H1 (cell line): Measurements from ENCODE around the gene FLT4. TPM values are rescaled to one million over a fixed set of nuclear protein-coding genes. Genes with fewer than 3 reads are reported as not detected.

Experiments used
- CTCF ChIA-PET: fragments of 300-600 bp; sonication (Branson Sonifier 250); formaldehyde crosslinking; loops from one replicate; lab custom pipeline; 2021; ENCODE audit not compliant: partially characterized antibody; lab: Charles Lee
- POLR2A ChIA-PET: fragments of 300-600 bp; sonication (Branson Sonifier 250); formaldehyde crosslinking; loops from one replicate; lab custom pipeline; 2021; ENCODE audit warnings: inconsistent platforms; ENCODE audit not compliant: partially characterized antibody; lab: Charles Lee
- DNase-seq, 2 experiments: peaks; one replicate each; pipeline versions ENCODE4 v3.0.0 to v3.0.0-alpha.2; 2010 to 2022; ENCODE audit warnings: low spot score in 2 of 2, low read depth in 1 of 2, mixed read lengths in 1 of 2
- FAIRE-seq: peaks from 2 replicates; lab custom pipeline; 2011; peaks lifted over from hg19 to GRCh38; lab: Jason Lieb, UNC
- H2AFZ ChIP-seq: 2 replicates; pipeline ENCODE4 v1.8.1; 2012; ENCODE audit warnings: low read length, inconsistent platforms
- H2AK5ac ChIP-seq: 2 replicates; pipeline ENCODE4 v1.6.1; 2013; ENCODE audit warnings: low read depth, low read length
- H2BK120ac ChIP-seq: replicated peaks from 2 replicates; pipeline ENCODE3; 2013; ENCODE audit warnings: low read depth, low read length, inconsistent platforms
- H2BK12ac ChIP-seq: 2 replicates; pipeline ENCODE4 v1.6.1; 2013; ENCODE audit warnings: low read depth, low read length
- H2BK15ac ChIP-seq: 2 replicates; pipeline ENCODE4 v1.6.1; 2013; ENCODE audit warnings: low read length
- H2BK20ac ChIP-seq: 2 replicates; pipeline ENCODE4 v1.6.1; 2013; ENCODE audit warnings: low read length
- H2BK5ac ChIP-seq: 2 replicates; pipeline ENCODE4 v1.6.1; 2013; ENCODE audit warnings: low read depth, low read length
- H3K14ac ChIP-seq: 2 replicates; pipeline ENCODE4 v1.6.1; 2013; ENCODE audit warnings: inconsistent platforms; ENCODE audit not compliant: insufficient read length
- H3K18ac ChIP-seq: 2 replicates; pipeline ENCODE4 v1.6.1; 2013; ENCODE audit warnings: low read length; ENCODE audit errors: extremely low read depth
- H3K23ac ChIP-seq: 2 replicates; pipeline ENCODE4 v1.6.1; 2013; ENCODE audit warnings: inconsistent platforms; ENCODE audit not compliant: insufficient read length
- H3K23me2 ChIP-seq: 2 replicates; pipeline ENCODE4 v1.6.1; 2013; ENCODE audit warnings: low read depth, low read length
- H3K27ac ChIP-seq: 2 replicates; pipeline ENCODE4 v1.6.1; 2011; ENCODE audit warnings: low read depth, low read length, inconsistent platforms
- H3K27me3 ChIP-seq, 4 experiments: replicated peaks in 1 of 4; 1 replicate in 1 of 4; 2 replicates in 3 of 4; pipeline versions ENCODE4 v1.6.1 to v1.8.1; 2011 to 2013; ENCODE audit warnings: low read length in 3 of 4, mild to moderate bottlenecking in 3 of 4, inconsistent platforms in 2 of 4, mixed read lengths in 2 of 4, moderate library complexity in 1 of 4; ENCODE audit not compliant: control insufficient read depth in 3 of 4, insufficient read depth in 3 of 4; ENCODE audit errors: extremely low read depth in 1 of 4
- H3K36me3 ChIP-seq, 4 experiments: 2 replicates each; pipeline versions ENCODE4 v1.6.1 to v1.8.1; 2011 to 2013; ENCODE audit warnings: mild to moderate bottlenecking in 4 of 4, low read length in 3 of 4, moderate library complexity in 2 of 4, control low read depth in 1 of 4, inconsistent platforms in 1 of 4; ENCODE audit not compliant: insufficient read depth in 4 of 4, control insufficient read depth in 2 of 4
- H3K4ac ChIP-seq: replicated peaks from 2 replicates; pipeline ENCODE3; 2013; ENCODE audit warnings: low read length, low read depth, mixed read lengths, inconsistent platforms; ENCODE audit not compliant: insufficient read length
- H3K4me1 ChIP-seq, 4 experiments: replicated peaks in 1 of 4; 1 replicate in 1 of 4; 2 replicates in 3 of 4; pipeline versions ENCODE4 v1.6.1 to v1.8.1; 2011 to 2013; ENCODE audit warnings: low read length in 3 of 4, inconsistent platforms in 2 of 4, mixed read lengths in 1 of 4; ENCODE audit not compliant: insufficient read depth in 4 of 4, control insufficient read depth in 3 of 4
- H3K4me2 ChIP-seq, 2 experiments: 2 replicates each; pipeline versions ENCODE4 v1.6.1 to v1.8.1; 2011 to 2013; ENCODE audit warnings: low read depth in 2 of 2, low read length in 2 of 2, control low read depth in 1 of 2, inconsistent platforms in 1 of 2, mild to moderate bottlenecking in 1 of 2; ENCODE audit not compliant: insufficient read depth in 1 of 2
- H3K4me3 ChIP-seq, 4 experiments: fragments of 200-600, 300-600 bp in 1 of 4; sonication (generic), shearing (Covaris generic), sonication (Bioruptor Twin) in 1 of 4; 2 replicates each; pipeline versions ENCODE4 v1.5.1 to v1.8.1; 2011 to 2016; ENCODE audit warnings: low read length in 4 of 4, low read depth in 3 of 4, control low read depth in 2 of 4, inconsistent platforms in 2 of 4, mild to moderate bottlenecking in 2 of 4, mixed read lengths in 1 of 4, moderate library complexity in 1 of 4; ENCODE audit not compliant: insufficient read depth in 2 of 4; ENCODE audit errors: extremely low read depth in 1 of 4
- H3K56ac ChIP-seq: replicated peaks from 2 replicates; pipeline ENCODE3; 2013; ENCODE audit warnings: low read depth, mild to moderate bottlenecking, mixed read lengths, low read length, inconsistent platforms; ENCODE audit not compliant: insufficient read length
- H3K79me1 ChIP-seq: 2 replicates; pipeline ENCODE4 v1.6.1; 2013; ENCODE audit warnings: low read depth, low read length, control low read depth
- H3K79me2 ChIP-seq, 2 experiments: 2 replicates each; pipeline versions ENCODE4 v1.6.1 to v1.8.1; 2012 to 2013; ENCODE audit warnings: low read length in 2 of 2, mild to moderate bottlenecking in 2 of 2, inconsistent platforms in 1 of 2; ENCODE audit not compliant: insufficient read depth in 2 of 2, control insufficient read depth in 1 of 2
- H3K9ac ChIP-seq, 4 experiments: replicated peaks in 1 of 4; 1 replicate in 1 of 4; 2 replicates in 3 of 4; pipeline versions ENCODE4 v1.6.1 to v1.8.1; 2011 to 2013; ENCODE audit warnings: low read depth in 3 of 4, low read length in 3 of 4, control low read depth in 2 of 4, mild to moderate bottlenecking in 2 of 4, moderate library complexity in 2 of 4, inconsistent platforms in 1 of 4; ENCODE audit errors: extremely low read depth in 1 of 4
- H3K9me3 ChIP-seq, 2 experiments: 2 replicates each; pipeline versions ENCODE4 v1.6.1 to v1.8.1; 2012 to 2013; ENCODE audit warnings: mild to moderate bottlenecking in 2 of 2, moderate library complexity in 2 of 2, control low read depth in 1 of 2, inconsistent platforms in 1 of 2, low read depth in 1 of 2, low read length in 1 of 2, mixed read lengths in 1 of 2; ENCODE audit not compliant: insufficient read depth in 2 of 2
- H4K20me1 ChIP-seq, 2 experiments: replicated peaks in 1 of 2; 2 replicates each; pipeline versions ENCODE3 to v1.8.1; 2011 to 2013; ENCODE audit warnings: inconsistent platforms in 2 of 2, low read length in 2 of 2, mild to moderate bottlenecking in 1 of 2; ENCODE audit not compliant: insufficient read depth in 2 of 2, control insufficient read depth in 1 of 2
- H4K5ac ChIP-seq: 2 replicates; pipeline ENCODE4 v1.6.1; 2013; ENCODE audit warnings: low read length, low read depth, mixed read lengths, inconsistent platforms; ENCODE audit not compliant: insufficient read length
- H4K8ac ChIP-seq: 2 replicates; pipeline ENCODE4 v1.8.0; 2013; ENCODE audit warnings: mild to moderate bottlenecking, moderate library complexity, low read length, inconsistent platforms; ENCODE audit not compliant: insufficient read depth; ENCODE audit errors: extremely low read depth
- H4K91ac ChIP-seq: replicated peaks from 2 replicates; pipeline ENCODE3; 2013; ENCODE audit warnings: low read length, mixed read lengths, inconsistent platforms; ENCODE audit not compliant: insufficient read length
- MAX ChIP-seq: IDR thresholded peaks from 2 replicates; pipeline ENCODE4 v1.6.1; 2012; ENCODE audit warnings: inconsistent platforms
- POLR2AphosphoS5 ChIP-seq: IDR thresholded peaks from 2 replicates; pipeline ENCODE4 v1.6.1; 2011; ENCODE audit warnings: low read depth, low read length
- POU5F1 ChIP-seq: IDR thresholded peaks from 2 replicates; pipeline ENCODE4 v1.6.1; 2011; ENCODE audit warnings: low read depth, mild to moderate bottlenecking, low read length, moderate library complexity
- RBBP5 ChIP-seq: IDR thresholded peaks from 2 replicates; pipeline ENCODE4 v1.7.1; 2012; ENCODE audit warnings: low read depth, mild to moderate bottlenecking, inconsistent platforms, low read length, moderate library complexity, borderline replicate concordance
- SP2 ChIP-seq: IDR thresholded peaks from 2 replicates; pipeline ENCODE4 v1.6.1; 2012; ENCODE audit warnings: mild to moderate bottlenecking, low read length, inconsistent platforms
- WGBS, 2 experiments: shearing (Covaris generic) in 1 of 2; methylation state at CpG; one replicate each; pipeline versions ENCODE4 v1.1.6 to v1.1.7; 2013 to 2015; ENCODE audit warnings: low lambda C conversion rate in 2 of 2, mixed read lengths in 2 of 2, inconsistent platforms in 1 of 2, low coverage in 1 of 2, missing lambda C conversion rate in 1 of 2; ENCODE audit not compliant: insufficient replicate concordance in 2 of 2, insufficient coverage in 1 of 2, insufficient read length in 1 of 2; ENCODE audit errors: extremely low coverage in 1 of 2, missing lambda C conversion rate in 1 of 2; 5-methylcytosine and 5-hydroxymethylcytosine counted together
- polyA plus RNA-seq, 7 experiments: library from polyadenylated mRNA; depleted of rRNA in 3 of 7; stranded (reverse) in 5 of 7; unstranded in 2 of 7; fragments of >200 nt in 5 of 7; fragments of 200-250 nt in 2 of 7; gene quantifications; 1 replicate in 5 of 7; 2 replicates in 1 of 7; 4 replicates in 1 of 7; pipeline versions ENCODE4 v1.2.1 to v1.2.3, GENCODE V29; 2011 to 2013; ENCODE audit warnings: missing spikeins in 2 of 7, mixed read lengths in 2 of 7
- total RNA-seq: library from RNA; stranded (reverse); fragmentation: NEBNext Ultra II Directional; extraction: Animal tissue kit (Norgen Biotek cat#: 25700); gene quantifications from 2 replicates; pipeline ENCODE4 v1.2.1, GENCODE V29; 2021

Gene FLT4
- total and polyA plus RNA-seq, 2 of the 8 experiments (the other 6 are each of a cell fraction or from before 2014, with no cell fraction given) = 6.5 to 7.7 TPM

GRCh38 chr5:180620014-180620413 is 29.4 kb downstream of the FLT4 start:
- Histone ChIP-seq H3K27me3 (peaks cover 0 to 13% (median 7%) of the 10 kb centered on the region in 4 experiments; a peak in 5 of 7 replicates), H3K79me2 (no peaks in the 10 kb centered on the region), H3K23me2 (peaks cover 4% of the 10 kb centered on the region; the same call in 1 of the 2 replicates), H3K23ac (no peak overlapping the region), H3K4me3 (no peak overlapping the region), H4K91ac (no peak overlapping the region), H3K56ac (no peak overlapping the region), H3K4me2 (peak overlapping the region in 1 of 2 experiments; percentile 87; a peak in 1 of 4 replicates), H2BK12ac (0 out of 2 replicates have a peak overlapping the region, but pooled peaks have one; percentile 9), H3K18ac (no peak overlapping the region), H2BK15ac (no peak overlapping the region), H3K14ac (no peak overlapping the region), H3K79me1 (no peaks in the 10 kb centered on the region), H2AK5ac (no peak overlapping the region), H2BK5ac (no peak overlapping the region), H3K9ac (no peak overlapping the region), H3K27ac (no peak overlapping the region), H2AFZ (no peak overlapping the region), H3K9me3 (no peaks in the 10 kb centered on the region), H2BK20ac (no peak overlapping the region), H3K4me1 (peaks cover 0 to 4% (median 1%) of the 10 kb centered on the region in 4 experiments; a peak in 4 of 7 replicates), H4K5ac (no peak overlapping the region), H3K4ac (no peak overlapping the region), H2BK120ac (no peak overlapping the region), H4K20me1 (peaks cover 0 to 2% of the 10 kb centered on the region in 2 experiments), H3K36me3 (no peaks in the 10 kb centered on the region), H4K8ac (peak overlapping the region; percentile 62; the same call in 1 of the 2 replicates)
- POLR2A ChIA-PET = interaction anchor here (0.6 to 1.6 kb wide), 4 partner anchors 10 to 1015 kb away, joined by 3 to 6 read pairs (median 3); no protein-coding TSS in a partner anchor
- CTCF ChIA-PET = interaction anchor here (0.8 to 4.9 kb wide), 25 partner anchors 8 to 416 kb away, joined by 3 to 52 read pairs (median 4); partner anchors contain the start of gene FLT4
- no peak for DNase-seq
- WGBS, 2 experiments = 90% methylated on average over 13 of the region's 14 CpGs; no CpG with 5 or more reads in 1 of the 2 experiments
- no peak for FAIRE-seq
- no peak for TF ChIP-seq POU5F1
- TF ChIP-seq POLR2AphosphoS5 = no peak
- no peak for TF ChIP-seq MAX
- TF ChIP-seq RBBP5 = no peak
- no peak for TF ChIP-seq SP2
